Hepatocyte (in vitro differentiated cells): ENCODE results near the gene ZNF444. TPM values are rescaled to one million over a fixed set of nuclear protein-coding genes. Genes with fewer than 3 reads are reported as not detected.

Experiments
- DNase-seq: peaks from one replicate; pipeline ENCODE4 v3.0.0-alpha.2; 2016; ENCODE audit warnings: low spot score
- H2AFZ ChIP-seq: fragments of 200-600 bp; sonication (generic); 2 replicates; pipeline ENCODE4 v1.6.0; 2016; ENCODE audit warnings: antibody characterized with exemption, mild to moderate bottlenecking
- H3K27ac ChIP-seq: fragments of 200-600 bp; sonication (generic); 2 replicates; pipeline ENCODE4 v1.5.1; 2016; ENCODE audit warnings: mild to moderate bottlenecking
- H3K27me3 ChIP-seq: fragments of 200-600 bp; sonication (generic); 2 replicates; pipeline ENCODE4 v1.6.1; 2016
- H3K36me3 ChIP-seq: fragments of 200-600 bp; sonication (generic); replicated peaks from 2 replicates; pipeline ENCODE4 v1.5.1; 2016; ENCODE audit warnings: low read depth; ENCODE audit not compliant: insufficient read depth
- H3K4me1 ChIP-seq: fragments of 200-600 bp; sonication (generic); 2 replicates; pipeline ENCODE4 v1.5.1; 2016; ENCODE audit warnings: mild to moderate bottlenecking, moderate library complexity; ENCODE audit not compliant: insufficient read depth
- H3K4me2 ChIP-seq: fragments of 200-600 bp; sonication (generic); 2 replicates; pipeline ENCODE4 v1.6.0; 2016
- H3K4me3 ChIP-seq: fragments of 200-600 bp; sonication (generic); 2 replicates; pipeline ENCODE4 v1.5.1; 2016; ENCODE audit warnings: mild to moderate bottlenecking
- H3K79me2 ChIP-seq: fragments of 200-600 bp; sonication (generic); 2 replicates; pipeline ENCODE4 v1.6.0; 2017; ENCODE audit warnings: mild to moderate bottlenecking
- H3K9me2 ChIP-seq: fragments of 200-600 bp; sonication (generic); replicated peaks from 2 replicates; pipeline ENCODE4 v1.6.0; 2017; ENCODE audit warnings: mild to moderate bottlenecking; ENCODE audit not compliant: insufficient read depth
- H3K9me3 ChIP-seq: fragments of 200-600 bp; sonication (generic); 2 replicates; pipeline ENCODE4 v1.5.1; 2016; ENCODE audit warnings: low read depth, mild to moderate bottlenecking
- H4K20me1 ChIP-seq: fragments of 200-600 bp; sonication (generic); 2 replicates; pipeline ENCODE4 v1.6.0; 2016; ENCODE audit warnings: mild to moderate bottlenecking; ENCODE audit not compliant: insufficient read depth, poor library complexity, severe bottlenecking
- CTCF ChIP-seq: fragments of 200-600 bp; sonication (generic); IDR thresholded peaks from 2 replicates; pipeline ENCODE4 v1.5.1; 2016; ENCODE audit warnings: antibody characterized with exemption, mild to moderate bottlenecking; ENCODE audit not compliant: poor library complexity
- EZH2 ChIP-seq: fragments of 200-600 bp; sonication (generic); IDR thresholded peaks from 2 replicates; pipeline ENCODE4 v1.6.1; 2016; ENCODE audit warnings: antibody characterized with exemption, mild to moderate bottlenecking, borderline replicate concordance
- EZH2phosphoT487 ChIP-seq: fragments of 200-600 bp; sonication (generic); IDR thresholded peaks from one replicate; pipeline ENCODE4 v1.6.1; 2018; ENCODE audit warnings: antibody characterized with exemption, mild to moderate bottlenecking, low read depth, moderate library complexity; ENCODE audit not compliant: unreplicated experiment, severe bottlenecking
- WGBS: methylation state at CpG from one replicate; pipeline ENCODE4 v1.1.6; 2016; ENCODE audit warnings: low lambda C conversion rate; ENCODE audit errors: missing lambda C conversion rate; 5-methylcytosine and 5-hydroxymethylcytosine counted together
- polyA plus RNA-seq: library from polyadenylated mRNA; unstranded; fragments of >200 nt; fragmentation: Nextera tagmentation; extraction: Ambion mirVana; gene quantifications from 2 replicates; pipeline ENCODE4 v1.2.1, GENCODE V29; 2016
- total RNA-seq: library from RNA; depleted of rRNA; stranded (reverse); fragments of >200 nt; gene quantifications from 2 replicates; pipeline ENCODE4 v1.2.3, GENCODE V29; 2014

The ZNF444 gene
- total and polyA plus RNA-seq, 2 experiments from 2014 or later: 46.6 to 60.2 TPM

DNA sequence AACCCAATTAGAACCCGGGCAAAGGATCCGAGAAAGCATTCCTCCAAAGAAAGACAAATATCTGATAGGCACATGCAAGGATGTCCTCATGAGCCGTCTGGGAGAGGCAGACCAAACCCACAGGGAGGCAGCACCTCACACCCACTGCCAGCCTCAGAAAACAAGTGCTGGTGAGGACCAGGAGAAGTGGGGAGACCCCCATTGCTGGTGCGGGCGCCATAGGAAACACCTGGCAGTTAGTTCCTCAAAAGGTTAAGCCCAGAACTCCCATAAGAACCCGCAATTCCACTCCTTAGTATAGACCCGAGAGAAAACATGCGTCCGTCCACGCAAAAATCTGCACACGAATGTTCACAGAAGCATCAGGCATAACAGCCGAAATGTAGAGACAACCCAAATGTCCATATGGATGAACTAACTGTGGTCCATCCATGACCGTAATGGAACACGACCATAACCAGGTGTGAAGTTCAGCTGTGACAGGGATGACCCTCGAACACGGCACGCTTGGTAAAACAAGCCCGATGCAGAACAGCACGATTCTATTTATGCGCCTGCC is 27.9 kb upstream of the ZNF444 start:
- 92% methylated on average over 20 of the region's 20 CpGs for WGBS
- peaks cover 94% of the 10 kb centered on the region for H4K20me1 ChIP-seq
- no peaks in the 10 kb centered on the region for H3K9me3 ChIP-seq
- H3K27me3 ChIP-seq: no peaks in the 10 kb centered on the region
- no peak overlapping the region for H3K4me2 ChIP-seq
- no peak overlapping the region for H2AFZ ChIP-seq
- peaks cover 97% of the 10 kb centered on the region for H3K79me2 ChIP-seq
- no peak for TF ChIP-seq EZH2phosphoT487
- TF ChIP-seq EZH2: no peak
- TF ChIP-seq CTCF: no peak
- H3K36me3 ChIP-seq: no peaks in the 10 kb centered on the region
- peaks cover 53% of the 10 kb centered on the region for H3K4me1 ChIP-seq
- H3K27ac ChIP-seq: peak overlapping the region; percentile 26
- no peak overlapping the region for H3K4me3 ChIP-seq
- DNase-seq: no peak
- H3K9me2 ChIP-seq: no peaks in the 10 kb centered on the region

- DNase-seq: no peak
- Histone ChIP-seq H3K27me3 (no peaks in the 10 kb centered on the region), H4K20me1 (peaks cover 94% of the 10 kb centered on the region), H3K79me2 (peaks cover 97% of the 10 kb centered on the region), H3K27ac (no peak overlapping the region), H3K4me3 (no peak overlapping the region), H3K4me1 (peaks cover 50% of the 10 kb centered on the region), H3K9me3 (no peaks in the 10 kb centered on the region), H2AFZ (no peak overlapping the region), H3K4me2 (no peak overlapping the region), H3K36me3 (no peaks in the 10 kb centered on the region), H3K9me2 (no peaks in the 10 kb centered on the region)
- WGBS: 84% methylated on average over 16 of the region's 19 CpGs
- TF ChIP-seq EZH2 (no peak), EZH2phosphoT487 (no peak), CTCF (no peak)
Measured at GRCh38 chr19:56114051-56114777, 26.9 kb upstream of the ZNF444 start.

GRCh38 chr19:56114778-56115110 is 26.3 kb upstream of the ZNF444 start:
- no peak overlapping the region for H3K27ac ChIP-seq

More at GRCh38 chr19:56114778-56115110, 26.3 kb upstream of the ZNF444 start:
- Histone ChIP-seq H3K4me3 (no peak overlapping the region), H3K36me3 (no peaks in the 10 kb centered on the region), H4K20me1 (peaks cover 95% of the 10 kb centered on the region), H3K4me2 (no peak overlapping the region), H3K9me2 (no peaks in the 10 kb centered on the region), H3K4me1 (peaks cover 50% of the 10 kb centered on the region), H3K79me2 (peaks cover 97% of the 10 kb centered on the region), H2AFZ (no peak overlapping the region), H3K27me3 (no peaks in the 10 kb centered on the region), H3K9me3 (no peaks in the 10 kb centered on the region)
- TF ChIP-seq EZH2: no peak
- TF ChIP-seq CTCF: no peak
- no peak for TF ChIP-seq EZH2phosphoT487
- DNase-seq: no peak
- 93% methylated on average over 10 of the region's 10 CpGs for WGBS
